GM21423 (cell line): Measurements from ENCODE around the gene CLEC4M.
"Not testable (repeated sequence)": the region's sequence is repeated elsewhere in the genome, so short reads cannot be mapped to it uniquely, and the experiment has no call there.

Source experiments
- ATAC-seq: cut with Tn5 transposase; IDR thresholded peaks from one replicate; pipeline ENCODE4 v1.9.1; 2021; ENCODE audit warnings: mild to moderate bottlenecking, moderate library complexity; ENCODE audit not compliant: unreplicated experiment

CLEC4M gene

DNA sequence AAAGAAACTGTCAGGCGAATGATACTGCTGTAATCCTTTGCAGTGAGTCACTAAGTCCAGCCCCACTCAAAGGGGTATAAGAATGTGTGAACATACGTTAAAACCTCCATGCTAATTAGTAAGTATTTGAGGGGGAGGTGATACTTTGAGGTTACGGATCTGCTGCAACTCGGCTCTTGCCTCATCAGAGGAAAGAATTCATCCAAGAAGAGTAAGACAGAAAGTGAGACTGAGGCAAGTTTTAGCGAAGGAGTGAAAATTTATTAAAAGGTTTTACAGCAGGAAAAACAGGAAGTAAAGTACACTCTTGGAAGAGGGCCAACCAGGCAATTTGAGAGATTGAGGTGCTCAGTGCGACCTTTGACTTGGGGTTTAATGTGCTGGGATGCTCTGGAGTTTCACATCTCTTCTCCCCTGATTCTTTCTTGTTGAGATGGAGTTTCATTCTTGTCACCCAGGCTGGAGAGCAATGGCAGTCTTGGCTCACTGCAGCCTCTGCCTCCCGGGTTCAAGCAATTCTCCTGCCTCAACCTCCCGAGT, 9.8 kb downstream of the CLEC4M start:
- ATAC-seq = no peak

DNA sequence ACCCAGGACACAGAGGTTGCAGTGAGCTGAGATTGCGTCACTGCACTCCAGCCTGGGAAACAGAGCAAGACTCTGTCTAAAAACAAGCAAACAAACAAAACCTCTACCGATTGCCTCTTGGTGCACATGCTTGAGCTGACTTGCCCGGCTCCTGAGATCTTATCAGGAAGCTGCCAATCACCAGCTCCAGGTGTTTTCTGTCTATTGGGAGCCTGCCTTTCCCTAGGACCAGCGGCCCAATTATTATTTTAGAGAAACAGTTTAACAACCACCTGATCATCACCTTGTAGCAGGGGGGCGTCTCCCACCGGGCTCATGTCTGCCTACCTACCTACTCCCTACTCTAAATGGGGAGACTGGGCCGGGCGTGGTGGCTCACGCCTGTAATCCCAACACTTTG, 10.8 kb downstream of the CLEC4M start:
- ATAC-seq = no peak

DNA sequence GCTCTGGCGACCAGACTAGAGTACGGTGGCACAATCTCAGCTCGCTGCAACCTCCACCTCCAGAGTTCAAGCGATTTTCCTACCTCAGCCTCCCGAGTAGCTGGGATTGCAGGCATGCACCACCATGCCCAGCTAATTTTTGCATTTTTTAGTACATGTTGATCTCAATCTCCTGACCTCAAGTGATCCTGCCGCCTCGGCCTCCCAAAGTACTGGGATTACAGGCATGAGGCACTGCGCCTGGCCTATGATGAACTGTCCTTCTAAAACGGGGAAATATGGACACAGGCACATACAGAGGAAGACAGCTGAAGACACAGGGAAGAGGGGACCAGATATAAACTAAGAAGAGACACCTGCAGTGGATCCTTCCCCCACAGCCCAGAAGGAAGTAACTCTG, 12.7 kb downstream of the CLEC4M start:
- ATAC-seq = no peak

DNA sequence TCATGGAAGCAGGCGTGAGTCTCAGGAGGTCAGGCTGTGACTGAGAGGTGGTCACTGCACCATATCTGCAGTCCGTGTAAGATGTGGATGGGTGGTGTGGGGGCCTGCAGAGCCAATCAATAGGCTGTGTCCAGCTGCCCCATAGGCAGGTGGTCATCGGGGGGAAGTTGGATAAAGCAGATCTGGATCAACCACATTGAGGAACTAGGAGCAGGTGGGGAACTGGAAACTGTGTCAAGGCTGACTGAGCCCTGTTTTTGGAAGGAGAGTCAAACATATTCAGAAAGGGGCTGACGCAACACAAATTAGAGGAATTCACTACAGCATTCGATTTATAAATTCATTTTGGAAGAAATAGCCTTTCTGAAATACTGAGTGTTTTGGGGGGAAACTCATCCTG, 15.0 kb downstream of the CLEC4M start:
- no peak for ATAC-seq

DNA sequence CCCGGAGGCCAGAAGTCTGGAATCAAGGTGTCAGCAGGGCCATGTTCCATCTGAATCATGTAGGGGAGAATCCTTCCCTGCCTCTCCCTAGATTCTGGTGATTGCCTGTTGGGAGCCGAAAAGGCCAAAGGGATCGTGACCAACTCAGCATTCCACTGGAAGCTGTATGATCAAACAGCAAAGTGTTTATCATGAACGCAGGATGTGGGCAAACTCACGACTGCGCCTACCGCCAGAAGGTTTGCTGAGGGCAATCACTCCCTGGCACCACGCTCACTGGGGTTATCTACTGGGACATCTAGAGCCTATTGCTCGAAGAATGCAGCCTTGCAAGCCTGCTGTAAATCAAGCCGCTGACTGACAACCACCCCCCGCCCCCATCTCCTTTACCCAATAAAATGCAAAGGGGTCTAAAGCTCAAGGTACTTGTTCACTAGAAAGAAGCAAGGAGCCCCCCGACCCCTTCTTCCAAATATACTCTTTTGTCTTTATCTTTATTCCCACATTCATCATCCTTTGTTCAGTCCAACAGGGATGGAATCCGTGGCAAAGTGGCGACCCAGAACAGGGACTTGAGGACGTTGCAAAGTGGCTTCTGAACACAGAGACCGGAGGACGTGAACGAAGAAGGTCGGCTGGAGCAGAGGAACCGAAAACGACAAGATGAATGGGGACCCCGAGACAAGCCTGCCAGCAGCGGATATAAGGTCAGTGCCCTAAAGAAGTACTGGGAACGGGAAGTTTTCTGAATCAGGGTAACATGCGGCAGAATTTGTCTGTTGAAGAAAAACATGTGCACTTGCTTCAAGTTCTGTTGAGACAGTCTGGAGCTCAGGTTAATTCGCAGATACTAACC, 16.8 kb downstream of the CLEC4M start:
- ATAC-seq = no peak

DNA sequence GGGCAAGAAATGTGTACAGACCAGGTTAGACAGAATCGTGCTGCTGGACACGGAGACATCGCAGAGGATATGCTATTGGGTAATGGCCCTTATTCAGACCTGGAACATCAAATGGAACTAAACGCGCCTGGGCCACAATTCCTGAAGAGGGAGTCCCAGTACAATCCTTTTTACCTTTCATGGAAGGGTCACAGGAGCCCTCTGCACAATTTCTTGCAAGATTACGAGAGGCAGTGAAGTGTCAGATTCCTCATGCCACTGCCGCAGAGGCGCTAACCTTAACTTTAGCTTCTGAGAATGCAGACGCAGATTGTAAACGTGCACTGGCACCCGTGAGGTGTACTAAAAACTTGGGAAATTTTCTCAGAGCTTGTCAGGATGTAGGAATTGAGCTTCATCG, 18.1 kb downstream of the CLEC4M start:
- ATAC-seq = no peak

DNA sequence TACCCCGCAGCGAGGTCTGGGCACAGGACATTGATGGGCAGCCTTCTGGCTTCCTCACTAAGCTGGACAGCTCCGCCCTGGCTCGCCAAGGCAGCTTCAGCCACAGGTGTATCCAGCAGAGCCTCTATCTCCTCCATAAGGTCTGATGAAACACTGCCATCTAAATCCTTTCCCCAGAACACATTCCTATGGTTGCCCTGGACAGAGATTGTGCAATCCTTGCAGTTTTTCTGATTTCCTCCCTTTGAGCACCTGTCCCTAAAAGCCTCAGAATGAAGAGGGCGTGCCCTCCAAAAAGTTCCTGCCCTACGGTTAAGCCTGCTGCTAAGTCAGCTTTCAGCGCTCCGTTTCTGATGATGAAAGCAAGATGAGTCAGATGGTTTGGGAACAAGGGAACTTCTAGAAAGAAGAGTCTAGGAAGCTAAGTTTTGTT, 21.0 kb downstream of the CLEC4M start:
- no peak for ATAC-seq

DNA sequence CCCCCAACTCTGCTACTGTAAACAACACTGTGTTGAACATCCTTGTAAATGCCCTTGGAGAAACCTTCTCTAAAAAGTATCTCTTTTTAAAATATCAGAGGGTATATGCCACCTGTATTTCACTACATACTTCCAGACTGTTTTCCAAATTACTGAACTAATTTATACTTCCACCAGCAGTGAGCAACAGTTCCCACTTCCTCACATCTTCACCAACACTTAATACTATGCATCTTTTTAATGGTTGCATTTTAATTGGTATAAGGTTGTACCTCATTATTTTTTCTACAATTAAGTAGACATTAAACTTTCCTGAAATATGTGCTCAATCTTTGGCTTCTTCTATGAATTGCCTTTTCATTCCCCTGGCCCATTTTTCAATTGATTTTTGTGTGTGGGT, 21.8 kb downstream of the CLEC4M start:
- ATAC-seq = no peak

DNA sequence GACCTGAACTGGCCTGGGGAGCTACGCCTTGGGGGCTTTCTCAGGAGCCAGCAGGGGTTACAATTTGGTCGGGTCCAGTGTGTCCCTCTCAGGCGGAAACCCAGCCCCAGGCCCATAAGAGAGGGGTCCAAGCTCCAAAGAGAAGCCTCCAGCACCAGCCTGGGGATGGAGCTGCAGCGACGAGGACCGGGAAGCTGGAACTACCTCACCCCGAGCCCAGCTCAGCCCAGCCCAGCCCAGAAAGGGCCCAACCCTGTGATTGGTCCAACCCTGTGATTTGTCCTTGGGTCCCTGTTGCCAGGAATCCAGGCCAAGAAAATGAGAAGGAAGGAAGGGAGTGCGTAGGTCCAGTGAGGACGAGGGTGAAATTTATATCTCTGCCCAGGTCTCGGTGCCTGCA, 24.1 kb downstream of the CLEC4M start:
- ATAC-seq = no peak

DNA sequence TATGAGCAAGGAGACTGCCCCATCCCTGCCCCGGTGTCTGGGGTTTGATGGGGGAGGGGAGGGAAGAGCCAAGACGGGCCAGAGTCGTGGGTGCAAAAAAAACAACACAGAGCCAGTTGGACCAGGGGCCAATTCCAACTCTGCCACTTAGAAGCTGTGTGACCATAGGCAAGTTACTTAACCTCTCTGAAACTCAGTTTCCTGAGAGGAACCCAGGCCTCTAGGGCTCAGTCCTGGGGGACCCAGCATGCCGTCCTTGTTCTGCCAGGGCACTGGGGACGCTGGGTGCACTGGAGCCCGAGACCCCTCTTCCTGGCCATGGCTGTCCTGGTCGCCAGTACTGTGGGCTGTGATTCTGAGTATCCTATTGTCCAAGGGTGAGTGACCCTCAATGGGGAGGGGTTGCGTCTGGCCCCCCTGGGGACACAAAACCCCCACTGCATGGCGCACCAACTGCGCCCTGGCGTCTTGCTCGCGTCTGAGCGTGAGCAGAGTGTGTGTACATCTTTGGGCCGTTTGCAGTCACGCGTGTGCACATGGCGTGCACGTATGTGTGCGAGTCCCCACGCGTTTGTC, 24.6 kb downstream of the CLEC4M start:
- no peak for ATAC-seq

DNA sequence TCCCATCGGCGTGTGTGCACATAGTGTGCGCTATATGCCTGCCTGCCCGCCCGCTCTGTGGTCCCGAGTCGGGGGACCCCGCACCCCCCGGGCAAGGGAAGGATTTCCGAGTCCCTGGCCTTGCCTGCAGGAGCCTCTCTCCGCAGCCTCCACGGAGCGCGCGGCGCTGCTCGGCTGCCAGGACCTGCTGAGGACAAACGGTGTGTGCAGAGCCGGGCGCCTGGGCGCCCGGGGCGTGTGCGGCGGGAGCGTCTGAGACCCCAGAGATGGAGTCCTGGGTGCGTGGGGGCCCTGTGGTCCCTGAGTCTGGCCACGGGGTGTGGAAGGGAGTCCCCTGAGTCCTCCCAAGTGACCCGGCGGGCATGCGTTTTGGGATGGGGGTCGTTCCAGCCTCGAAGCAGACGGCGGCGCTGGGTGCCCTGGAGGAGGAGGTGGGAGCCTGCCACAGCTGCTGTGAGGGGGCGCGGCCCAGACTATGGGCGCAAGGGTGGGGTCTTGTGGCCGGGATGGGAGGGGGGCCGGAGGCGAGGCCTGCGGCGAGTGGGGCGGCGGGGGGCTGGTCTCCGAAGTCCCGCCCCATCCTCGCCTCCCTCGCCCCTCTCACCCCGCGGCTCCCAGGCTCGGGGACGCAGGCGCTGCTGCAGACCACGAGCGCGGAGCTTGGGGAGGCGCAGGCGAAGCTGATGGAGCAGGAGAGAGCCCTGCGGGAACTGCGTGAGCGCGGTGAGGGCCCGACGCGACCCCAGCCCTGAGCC, 25.3 kb downstream of the CLEC4M start:
- no peak for ATAC-seq

DNA sequence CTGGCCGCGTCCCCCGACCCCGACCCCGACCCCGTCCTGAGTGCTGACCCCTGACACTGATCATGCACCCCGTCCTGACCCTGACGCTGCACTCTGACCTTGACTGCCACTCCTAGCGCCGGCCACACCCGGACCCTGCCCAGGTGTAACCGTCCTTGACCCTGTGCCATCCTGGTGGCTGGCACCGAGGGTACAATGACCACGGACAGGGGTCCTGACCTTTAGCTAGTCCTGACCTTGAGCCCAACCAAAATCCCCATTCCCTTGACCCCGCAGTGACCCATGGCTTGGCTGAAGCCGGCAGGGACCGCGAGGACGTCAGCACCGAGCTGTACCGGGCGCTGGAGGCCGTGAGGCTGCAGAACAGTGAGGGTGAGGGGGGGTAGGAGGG, 25.9 kb downstream of the CLEC4M start:
- ATAC-seq = no peak

DNA sequence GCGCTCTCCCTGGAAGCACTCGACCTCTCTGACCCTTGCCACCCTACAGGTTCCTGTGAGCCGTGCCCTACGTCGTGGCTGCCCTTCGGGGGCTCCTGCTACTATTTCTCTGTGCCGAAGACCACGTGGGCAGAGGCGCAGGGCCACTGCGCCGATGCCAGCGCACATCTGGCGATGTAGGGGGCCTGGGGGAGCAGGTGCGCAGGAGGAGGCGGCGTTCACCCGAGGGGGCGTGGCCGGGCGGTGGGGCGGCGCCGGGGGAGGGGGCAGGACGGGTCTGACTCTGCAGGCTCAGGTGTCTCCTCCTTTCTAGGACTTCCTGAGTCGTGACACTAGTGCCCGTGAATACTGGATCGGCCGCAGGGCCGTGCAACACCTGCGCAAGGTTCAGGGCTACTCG, 26.4 kb downstream of the CLEC4M start:
- ATAC-seq = no peak

DNA sequence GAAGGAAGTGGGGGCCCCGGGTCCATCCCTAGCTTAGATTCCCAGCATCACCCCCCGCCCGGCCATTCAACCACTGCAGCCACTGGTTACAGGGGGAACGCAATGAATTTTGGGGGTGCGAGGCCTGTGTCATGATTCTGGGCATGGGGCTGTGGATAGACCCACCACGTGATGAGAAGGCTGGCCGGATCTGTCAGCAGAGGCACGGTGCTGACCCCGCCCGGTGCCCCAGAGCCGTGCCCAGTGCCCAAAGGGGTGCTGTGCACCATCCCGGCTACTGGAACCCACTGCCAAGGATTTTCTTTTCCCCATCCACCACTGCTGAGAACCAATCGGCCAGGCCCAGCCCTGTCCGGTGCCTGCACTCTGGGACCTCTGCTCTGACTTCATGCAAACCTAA, 27.4 kb downstream of the CLEC4M start:
- no peak for ATAC-seq

DNA sequence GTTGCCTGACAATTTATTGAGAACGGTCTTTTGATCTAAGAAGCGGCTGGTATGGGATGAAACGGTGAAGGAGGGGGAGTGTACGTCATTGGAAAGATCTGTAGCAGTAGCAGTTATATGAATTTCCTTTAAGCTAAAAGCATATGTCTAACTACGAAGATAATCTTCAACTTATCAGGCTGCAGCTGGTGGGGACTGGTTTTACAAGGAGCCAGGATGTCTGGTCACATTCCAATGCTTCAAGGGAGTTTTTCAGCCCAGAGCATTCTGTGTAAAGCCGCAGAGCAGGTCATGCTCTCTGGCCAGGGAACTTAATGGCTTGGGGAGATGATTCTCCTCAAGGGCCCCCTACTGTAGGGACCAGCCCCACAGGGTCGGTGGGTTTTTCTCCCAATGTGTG, 29.2 kb downstream of the CLEC4M start:
- ATAC-seq = no peak

DNA sequence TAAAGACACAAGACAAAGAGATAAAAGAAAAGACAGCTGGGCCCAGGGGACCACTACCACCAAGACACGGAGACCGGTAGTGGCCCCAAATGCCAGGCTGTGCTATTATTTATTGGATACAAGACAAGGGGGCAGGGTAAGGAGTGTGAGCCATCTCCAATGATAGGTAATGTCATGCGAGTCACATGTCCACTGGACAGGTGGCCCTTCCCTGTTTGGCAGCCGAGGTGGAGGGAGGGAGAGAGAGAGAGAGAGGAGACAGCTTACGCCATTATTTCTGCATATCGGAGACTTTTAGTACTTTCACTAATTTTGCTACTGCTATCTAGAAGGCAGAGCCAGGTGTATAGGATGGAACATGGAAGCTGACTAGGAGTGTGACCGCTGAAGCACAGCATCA, 29.7 kb downstream of the CLEC4M start:
- not testable (repeated sequence) for ATAC-seq

DNA sequence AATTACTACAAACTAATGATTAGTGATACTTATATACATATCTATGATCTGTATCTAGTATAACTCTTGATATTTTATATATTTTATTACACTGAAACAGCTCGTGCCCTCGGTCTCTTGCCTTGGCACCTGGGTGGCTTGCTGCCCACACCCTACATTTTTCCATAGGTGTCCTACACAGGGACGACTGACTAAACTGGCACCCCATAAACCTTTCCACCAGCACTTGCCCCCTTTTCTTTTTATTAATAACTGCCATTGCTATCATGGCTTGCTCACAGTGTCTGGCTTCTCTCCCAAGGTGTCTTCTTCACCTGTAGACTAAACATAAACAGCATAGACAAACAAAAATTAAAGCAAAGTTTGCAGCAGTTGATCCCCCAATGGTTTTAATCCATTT, 30.4 kb downstream of the CLEC4M start:
- ATAC-seq = no peak

DNA sequence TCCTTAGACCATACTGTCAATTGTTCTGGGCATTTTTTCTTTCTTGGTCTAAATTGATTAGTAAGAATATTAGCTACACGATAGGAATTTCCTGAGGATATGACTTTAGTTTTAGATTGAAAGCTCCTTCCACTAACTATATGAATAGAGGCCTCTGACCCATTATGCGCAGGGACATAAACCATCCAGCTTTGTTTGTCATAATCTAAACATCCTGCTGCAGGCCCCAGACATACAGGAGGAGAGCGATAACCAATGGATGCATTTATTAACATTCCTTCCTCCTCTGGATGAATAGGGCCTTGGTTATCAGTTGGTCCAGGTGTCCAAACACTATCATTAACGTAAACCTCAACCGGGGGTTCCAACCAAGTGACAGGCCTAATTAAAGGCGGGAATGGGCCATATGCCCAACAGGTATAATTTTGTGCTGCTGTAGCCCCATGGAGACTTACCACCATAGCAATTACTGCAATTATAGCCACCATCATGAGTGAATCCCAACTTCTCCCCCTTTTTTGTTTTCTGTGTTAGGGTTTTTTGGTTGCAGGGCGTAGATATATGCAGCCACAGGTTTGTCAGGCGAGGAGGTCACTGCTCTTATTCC, 32.6 kb downstream of the CLEC4M start:
- ATAC-seq = no peak

DNA sequence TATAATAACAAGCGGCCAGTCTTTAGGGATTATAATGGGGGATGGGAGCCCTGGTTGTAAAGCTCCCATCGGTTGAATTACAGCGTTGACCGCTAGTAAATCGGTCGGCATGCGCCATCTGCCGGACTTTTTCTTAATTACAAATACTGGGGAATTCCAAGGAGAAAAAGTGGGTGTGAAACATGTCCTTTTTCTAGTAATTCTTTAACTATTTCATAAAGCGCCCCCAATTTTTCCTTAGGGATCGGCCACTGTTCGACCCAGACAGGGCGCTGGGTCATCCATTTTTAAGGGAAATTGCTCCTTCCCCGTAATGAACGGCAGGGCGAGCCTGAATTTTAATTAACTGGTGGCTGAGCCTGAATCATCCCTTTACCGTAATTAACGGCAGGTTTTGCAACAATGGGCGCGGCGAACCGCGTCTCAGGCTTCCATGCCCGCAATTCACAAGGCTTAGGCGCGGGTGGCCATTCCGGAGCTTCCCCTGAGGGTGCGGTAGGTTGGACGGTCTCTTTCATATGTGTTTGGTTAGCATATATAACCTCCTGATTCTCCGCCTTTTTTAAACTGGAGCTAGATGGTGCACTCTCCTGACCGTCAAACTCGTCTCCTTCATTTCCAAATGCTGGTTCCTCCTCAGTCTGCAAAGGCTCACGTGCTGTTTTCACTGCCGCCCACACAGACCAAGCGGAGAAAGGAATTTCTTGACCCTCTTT, 36.8 kb downstream of the CLEC4M start:
- no peak for ATAC-seq

DNA sequence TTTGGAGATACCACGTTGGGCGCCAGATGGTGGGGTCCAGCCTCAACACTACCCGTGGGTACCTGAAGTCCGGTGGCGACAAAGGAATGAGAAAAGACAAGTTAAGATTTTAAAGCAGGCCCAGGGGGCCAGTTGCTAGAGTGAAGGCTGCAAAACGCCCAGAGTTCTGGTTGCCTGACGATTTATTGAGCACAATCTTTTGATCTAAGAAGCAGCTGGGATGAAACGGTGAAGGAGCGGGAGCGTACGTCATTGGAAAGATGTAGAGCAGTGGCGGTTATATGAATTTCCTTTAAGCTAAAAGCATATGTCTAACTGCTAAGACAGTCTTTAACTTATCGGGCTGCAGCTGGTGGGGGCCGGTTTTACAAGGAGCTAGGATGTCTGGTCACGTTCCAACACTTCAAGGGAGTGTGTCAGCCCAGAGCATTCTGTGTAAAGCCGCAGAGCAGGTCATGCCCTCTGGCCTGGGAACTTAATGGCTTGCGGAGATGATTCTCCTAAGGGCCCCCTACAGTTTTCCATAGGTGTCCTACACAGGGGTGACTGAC, 38.1 kb downstream of the CLEC4M start:
- no peak for ATAC-seq
